ENCODE data around the gene ZFAND5. TPM values are rescaled to one million over a fixed set of nuclear protein-coding genes. Genes with fewer than 3 reads are reported as not detected.

The ZFAND5 gene
- total and polyA plus RNA-seq, 4 donors = 147 to 369 (median 169) TPM

GRCh38 chr9:72362680-72363139 lies 2.3 kb downstream of the ZFAND5 start:
- TF ChIP-seq CTCF (IDR thresholded peaks at IDR 0.05; ENCODE audit: control extremely low read depth, extremely low read depth) = no peak
- ATAC-seq (ENCODE audit: insufficient read depth, low FRiP score) = no peak
- WGBS, 2 donors = 2 to 7% methylated on average over 2 of the region's 2 CpGs

GRCh38 chr9:72362118-72362531 lies 2.9 kb downstream of the ZFAND5 start:
- 12 to 24% methylated on average over 2 of the region's 2 CpGs for WGBS, 2 donors
- peak overlapping the region; percentile 36 for H3K4me3 ChIP-seq
- H3K4me1 ChIP-seq (ENCODE audit: control insufficient read depth in 5 of 5, insufficient read depth in 5 of 5, low read length in 5 of 5) = peaks cover 2 to 67% (median 27%) of the 10 kb centered on the region in 5 donors
- no peaks in the 10 kb centered on the region for H3K9me3 ChIP-seq (ENCODE audit: control insufficient read depth in 4 of 4, insufficient read depth in 3 of 4, low read length in 3 of 4)
- no peak for TF ChIP-seq CTCF (IDR thresholded peaks at IDR 0.05; ENCODE audit: control extremely low read depth, extremely low read depth)
- no peak for ATAC-seq (ENCODE audit: insufficient read depth, low FRiP score)
- DNase-seq = peak in 2 of 3 donors; percentile 57 to 61
- H3K27me3 ChIP-seq (ENCODE audit: control insufficient read depth in 3 of 3, insufficient read depth in 3 of 3, low read length in 2 of 3) = no peaks in the 10 kb centered on the region
- peak overlapping the region in 1 of 2 donors; percentile 99 for H3K9ac ChIP-seq (ENCODE audit: insufficient read depth in 1 of 2, low read length in 2 of 2)
- H3K36me3 ChIP-seq (ENCODE audit: control insufficient read depth in 4 of 4, insufficient read depth in 4 of 4, low read length in 4 of 4) = peaks cover 6 to 34% (median 23%) of the 10 kb centered on the region in 4 donors
- H3K27ac ChIP-seq (ENCODE audit: low read depth in 1 of 2, low read length in 1 of 2) = peak overlapping the region; percentile 42 to 100

More at GRCh38 chr9:72362680-72363139, 2.3 kb downstream of the ZFAND5 start:
- peak; percentile 82 to 96 (median 93) for DNase-seq
- Histone ChIP-seq H3K4me3 (peak overlapping the region; percentile 27), H3K27ac (ENCODE audit: low read depth in 1 of 2, low read length in 1 of 2) (peak overlapping the region; percentile 72 to 100), H3K36me3 (ENCODE audit: control insufficient read depth in 4 of 4, insufficient read depth in 4 of 4, low read length in 4 of 4) (peaks cover 6 to 29% (median 22%) of the 10 kb centered on the region in 4 donors), H3K27me3 (ENCODE audit: control insufficient read depth in 3 of 3, insufficient read depth in 3 of 3, low read length in 2 of 3) (no peaks in the 10 kb centered on the region), H3K9ac (ENCODE audit: insufficient read depth in 1 of 2, low read length in 2 of 2) (peak overlapping the region; percentile 92 to 99), H3K9me3 (ENCODE audit: control insufficient read depth in 4 of 4, insufficient read depth in 3 of 4, low read length in 3 of 4) (no peaks in the 10 kb centered on the region), H3K4me1 (ENCODE audit: control insufficient read depth in 5 of 5, insufficient read depth in 5 of 5, low read length in 5 of 5) (peaks cover 2 to 61% (median 27%) of the 10 kb centered on the region in 5 donors)

GRCh38 chr9:72361217-72361616 lies 3.8 kb downstream of the ZFAND5 start:
- H3K9ac ChIP-seq (ENCODE audit: insufficient read depth in 1 of 2, low read length in 2 of 2) = peak overlapping the region in 1 of 2 donors; percentile 99
- H3K9me3 ChIP-seq (ENCODE audit: control insufficient read depth in 4 of 4, insufficient read depth in 3 of 4, low read length in 3 of 4) = no peaks in the 10 kb centered on the region
- ATAC-seq (ENCODE audit: insufficient read depth, low FRiP score) = no peak
- H3K4me3 ChIP-seq = no peak overlapping the region
- WGBS, 2 donors = 17 to 41% methylated on average over 3 of the region's 3 CpGs
- peak overlapping the region in 1 of 2 donors; percentile 33 for H3K27ac ChIP-seq (ENCODE audit: low read depth in 1 of 2, low read length in 1 of 2)
- DNase-seq = peak in 1 of 3 donors; percentile 15
- no peak for TF ChIP-seq CTCF (IDR thresholded peaks at IDR 0.05; ENCODE audit: control extremely low read depth, extremely low read depth)
- peaks cover 6 to 34% (median 23%) of the 10 kb centered on the region in 4 donors for H3K36me3 ChIP-seq (ENCODE audit: control insufficient read depth in 4 of 4, insufficient read depth in 4 of 4, low read length in 4 of 4)
- H3K4me1 ChIP-seq (ENCODE audit: control insufficient read depth in 5 of 5, insufficient read depth in 5 of 5, low read length in 5 of 5) = peaks cover 2 to 76% (median 31%) of the 10 kb centered on the region in 5 donors
- H3K27me3 ChIP-seq (ENCODE audit: control insufficient read depth in 3 of 3, insufficient read depth in 3 of 3, low read length in 2 of 3) = no peaks in the 10 kb centered on the region

- Histone ChIP-seq H3K9me3 (ENCODE audit: control insufficient read depth in 4 of 4, insufficient read depth in 3 of 4, low read length in 3 of 4) (no peaks in the 10 kb centered on the region), H3K9ac (ENCODE audit: insufficient read depth in 1 of 2, low read length in 2 of 2) (no peak overlapping the region), H3K27ac (ENCODE audit: low read depth in 1 of 2, low read length in 1 of 2) (peak overlapping the region in 1 of 2 donors; percentile 33), H3K4me1 (ENCODE audit: control insufficient read depth in 5 of 5, insufficient read depth in 5 of 5, low read length in 5 of 5) (peaks cover 2 to 77% (median 32%) of the 10 kb centered on the region in 5 donors), H3K27me3 (ENCODE audit: control insufficient read depth in 3 of 3, insufficient read depth in 3 of 3, low read length in 2 of 3) (no peaks in the 10 kb centered on the region), H3K36me3 (ENCODE audit: control insufficient read depth in 4 of 4, insufficient read depth in 4 of 4, low read length in 4 of 4) (peaks cover 6 to 43% (median 29%) of the 10 kb centered on the region in 4 donors), H3K4me3 (no peak overlapping the region)
- DNase-seq (no peak), ATAC-seq (ENCODE audit: insufficient read depth, low FRiP score) (no peak)
- TF ChIP-seq CTCF (IDR thresholded peaks at IDR 0.05; ENCODE audit: control extremely low read depth, extremely low read depth) = no peak
Measured at GRCh38 chr9:72360324-72360723, 4.7 kb downstream of the ZFAND5 start.
